GM19025 (cell line): ENCODE data around the gene P4HA3.
"Not testable (repeated sequence)": the region's sequence is repeated elsewhere in the genome, so short reads cannot be mapped to it uniquely, and the experiment has no call there.

ENCODE experiments used
- ATAC-seq: cut with Tn5 transposase; IDR thresholded peaks from one replicate; pipeline ENCODE4 v1.9.1; 2021; ENCODE audit warnings: mild to moderate bottlenecking, low read depth, moderate library complexity; ENCODE audit not compliant: unreplicated experiment

The P4HA3 gene

GRCh38 chr11:74311352-74311926, at the start of gene P4HA3:
Gene P4HA3, minus strand, starts transcription at chr11:74311640. Its CDS starts 29 bp downstream, at chr11:74311611.
- ATAC-seq = no peak

DNA sequence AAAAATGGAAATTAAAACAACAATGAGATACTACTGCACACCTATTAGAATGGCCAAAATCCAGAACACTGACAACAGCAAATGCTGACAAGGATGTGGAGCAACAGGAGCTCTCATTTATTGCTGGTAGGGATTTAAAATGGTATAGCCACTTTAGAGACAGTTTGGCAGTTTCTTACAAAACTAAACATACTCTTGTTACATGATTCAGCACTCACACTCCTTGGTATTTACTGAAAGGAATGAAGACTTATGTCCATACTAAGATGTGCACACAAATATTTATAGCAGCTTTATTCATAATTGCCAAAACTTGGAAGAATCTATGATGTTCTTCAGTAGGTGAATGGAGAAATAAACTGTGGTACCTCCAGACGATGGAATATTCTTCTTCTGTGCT, 46.0 kb upstream of the P4HA3 start:
- ATAC-seq = no peak

- ATAC-seq = no peak
Measured at GRCh38 chr11:74355626-74356025, 44.2 kb upstream of the P4HA3 start.

DNA sequence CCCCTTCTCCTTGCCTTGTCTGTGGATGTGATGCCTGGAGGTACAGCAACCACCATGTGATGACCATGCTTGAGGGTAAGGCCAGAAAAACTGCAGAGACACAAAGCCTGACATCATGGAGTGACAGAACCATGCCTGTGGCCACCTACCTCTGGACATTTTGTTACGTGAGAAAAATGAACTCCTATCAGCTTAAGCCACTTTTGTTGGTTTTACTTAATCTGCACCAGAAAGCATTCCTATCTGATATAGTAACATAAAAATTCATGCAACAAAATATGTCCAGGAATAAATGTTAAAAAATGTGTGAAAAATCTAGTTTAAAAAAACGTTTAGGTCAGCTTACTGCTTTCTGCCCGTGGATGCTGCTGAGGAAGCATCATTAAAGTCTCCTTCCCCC, 42.6 kb upstream of the P4HA3 start:
- no peak for ATAC-seq

- ATAC-seq = no peak
Measured at GRCh38 chr11:74347381-74347780, 35.9 kb upstream of the P4HA3 start.

GRCh38 chr11:74345420-74345819, 34.0 kb upstream of the P4HA3 start:
- ATAC-seq = no peak

DNA sequence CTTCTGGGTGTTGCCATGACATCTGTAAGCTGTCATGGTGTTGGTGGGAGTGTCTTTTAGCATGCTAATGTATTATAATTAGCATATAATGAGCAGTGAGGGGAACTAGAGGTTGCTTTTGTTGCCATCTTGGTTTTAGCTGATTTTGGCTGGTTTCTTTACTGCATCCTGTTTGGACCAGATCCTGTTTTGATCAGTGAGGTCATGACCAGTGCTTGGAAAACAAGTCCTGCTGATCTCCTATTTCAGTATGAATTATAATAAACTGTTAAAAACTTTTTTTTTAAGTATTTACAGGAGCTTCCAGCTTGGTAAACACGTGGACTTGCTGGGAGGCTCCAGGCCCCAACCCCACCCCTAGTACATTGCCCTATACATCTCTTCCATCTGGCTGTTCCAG, 30.5 kb upstream of the P4HA3 start:
- no peak for ATAC-seq

DNA sequence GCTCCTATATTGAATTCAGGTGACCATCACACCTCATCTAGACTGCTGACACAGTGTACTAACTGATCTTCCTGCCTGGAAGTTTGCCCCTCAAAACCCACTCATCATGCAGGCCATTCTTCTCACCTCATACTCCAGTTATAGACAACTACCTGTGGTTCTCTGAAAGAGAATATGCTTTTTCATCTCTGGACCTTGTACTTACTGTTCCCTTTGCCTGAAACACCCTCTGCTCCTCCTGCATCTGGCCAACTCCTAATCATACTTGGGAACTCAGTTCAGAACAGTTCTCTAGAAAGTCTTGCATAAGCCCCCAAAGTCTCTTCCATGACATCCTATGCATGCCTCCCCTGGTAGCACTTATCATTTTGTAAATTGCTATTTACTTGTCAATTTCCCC, 28.2 kb upstream of the P4HA3 start:
- no peak for ATAC-seq

DNA sequence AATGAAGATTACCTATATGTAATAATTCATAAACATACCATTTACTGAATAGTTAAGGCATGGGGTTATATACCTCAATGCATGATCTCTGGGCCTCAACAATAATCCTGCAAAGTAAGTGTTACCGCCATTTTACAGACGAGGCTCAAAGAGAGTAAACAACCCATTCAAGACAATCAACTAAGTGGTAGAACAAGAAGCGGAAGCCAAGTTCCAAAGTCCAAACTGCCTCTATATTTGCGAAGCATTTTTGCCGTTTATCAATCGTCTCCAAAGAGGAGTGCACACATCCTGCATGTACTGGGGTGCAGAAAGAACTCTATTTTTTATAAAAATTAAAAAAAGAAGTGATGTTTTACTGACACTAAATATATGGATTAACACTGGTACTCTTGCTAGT, 27.5 kb upstream of the P4HA3 start:
- no peak for ATAC-seq

DNA sequence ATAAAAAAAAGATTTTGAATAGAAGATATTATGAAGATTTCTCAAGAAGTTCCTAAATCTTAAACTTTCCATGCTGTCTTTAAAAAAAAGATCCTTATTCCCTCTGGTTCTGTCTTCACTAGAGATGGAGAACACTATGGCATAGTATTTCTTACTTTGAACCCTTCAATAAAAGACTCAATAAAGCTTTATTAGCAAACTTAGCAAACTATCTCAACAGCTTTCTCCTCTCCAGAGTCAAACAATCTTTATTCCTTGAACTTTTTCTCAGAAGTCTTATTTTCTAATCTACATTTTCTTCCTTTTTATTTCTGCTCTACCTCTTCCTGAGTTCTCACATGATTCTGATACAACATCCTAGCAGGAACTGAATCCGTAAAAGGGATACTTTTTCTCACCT, 21.8 kb upstream of the P4HA3 start:
- ATAC-seq = no peak

GRCh38 chr11:74332291-74332690, 20.9 kb upstream of the P4HA3 start:
- no peak for ATAC-seq

DNA sequence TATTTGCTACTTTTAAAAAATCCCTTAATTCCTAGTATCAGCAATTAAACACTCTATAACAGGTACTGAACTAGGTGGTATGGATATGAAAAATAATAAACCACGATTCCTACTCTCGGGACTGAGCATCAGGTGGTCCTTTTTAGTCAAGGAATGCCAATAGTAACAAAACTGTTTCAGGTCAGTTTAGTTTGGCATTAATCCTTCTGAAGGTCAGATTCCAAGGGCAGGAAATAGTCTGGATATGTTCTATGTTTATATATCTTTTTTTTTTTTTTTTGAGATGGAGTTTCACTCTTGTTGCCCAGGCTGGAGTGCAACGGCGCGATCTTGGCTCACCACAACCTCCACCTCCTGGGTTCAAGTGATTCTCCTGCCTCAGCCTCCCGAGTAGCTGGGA, 19.6 kb upstream of the P4HA3 start:
- not testable (repeated sequence) for ATAC-seq

DNA sequence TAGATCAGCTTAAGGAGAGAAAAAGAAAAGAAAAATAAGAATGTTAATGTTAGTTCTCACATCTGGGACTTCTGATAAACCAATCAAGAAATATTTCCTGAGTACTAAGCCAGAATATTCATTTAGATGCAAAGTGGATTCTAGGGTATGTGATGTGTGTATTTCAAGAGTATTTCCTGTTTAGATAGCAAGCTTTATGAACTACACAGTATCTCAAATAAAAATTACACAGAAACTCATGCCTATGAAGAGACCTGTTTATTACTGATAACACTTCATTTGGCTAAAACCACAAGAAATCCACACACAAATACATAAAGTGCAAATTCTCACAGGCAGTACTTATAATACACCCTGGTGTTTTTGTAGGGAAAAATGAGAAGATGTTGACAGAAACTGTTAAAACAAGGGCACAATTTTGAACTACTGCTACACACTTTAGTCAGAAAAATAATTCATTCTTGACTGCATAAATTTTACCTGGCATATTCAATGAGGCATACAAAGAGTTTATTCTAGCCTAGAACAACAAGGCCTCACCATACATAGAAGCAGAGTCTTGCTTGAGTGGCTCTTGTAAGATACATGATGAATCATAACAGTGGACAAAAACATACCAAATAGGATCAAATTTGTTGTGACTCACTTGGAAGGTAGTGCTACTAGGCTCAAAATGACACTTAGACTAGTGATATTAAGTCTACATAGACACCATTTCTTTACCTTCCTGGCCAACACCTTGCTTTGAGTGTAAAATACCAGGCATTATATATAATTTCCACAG, 18.8 kb upstream of the P4HA3 start:
- ATAC-seq = no peak

DNA sequence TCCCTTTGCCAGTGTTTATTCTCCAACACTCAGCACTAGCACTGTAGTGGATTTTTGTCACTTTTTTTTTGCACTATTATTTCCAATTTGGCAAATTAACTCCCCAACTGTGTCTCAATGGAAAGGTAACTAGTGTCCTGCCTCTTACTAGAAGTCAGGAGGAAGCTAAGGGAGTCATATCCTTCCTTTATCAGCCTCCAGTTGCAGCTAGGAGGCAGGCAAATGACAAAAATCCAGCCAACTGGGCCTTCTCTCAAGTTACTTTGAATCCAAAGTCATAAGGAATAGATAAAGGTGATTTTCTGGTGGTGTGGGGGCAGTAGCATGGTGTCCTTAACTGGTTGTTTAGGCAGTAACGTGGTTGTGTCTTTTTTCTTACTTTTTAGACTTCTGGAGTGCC, 15.6 kb upstream of the P4HA3 start:
- ATAC-seq = no peak

GRCh38 chr11:74326665-74327064, 15.2 kb upstream of the P4HA3 start:
- no peak for ATAC-seq

DNA sequence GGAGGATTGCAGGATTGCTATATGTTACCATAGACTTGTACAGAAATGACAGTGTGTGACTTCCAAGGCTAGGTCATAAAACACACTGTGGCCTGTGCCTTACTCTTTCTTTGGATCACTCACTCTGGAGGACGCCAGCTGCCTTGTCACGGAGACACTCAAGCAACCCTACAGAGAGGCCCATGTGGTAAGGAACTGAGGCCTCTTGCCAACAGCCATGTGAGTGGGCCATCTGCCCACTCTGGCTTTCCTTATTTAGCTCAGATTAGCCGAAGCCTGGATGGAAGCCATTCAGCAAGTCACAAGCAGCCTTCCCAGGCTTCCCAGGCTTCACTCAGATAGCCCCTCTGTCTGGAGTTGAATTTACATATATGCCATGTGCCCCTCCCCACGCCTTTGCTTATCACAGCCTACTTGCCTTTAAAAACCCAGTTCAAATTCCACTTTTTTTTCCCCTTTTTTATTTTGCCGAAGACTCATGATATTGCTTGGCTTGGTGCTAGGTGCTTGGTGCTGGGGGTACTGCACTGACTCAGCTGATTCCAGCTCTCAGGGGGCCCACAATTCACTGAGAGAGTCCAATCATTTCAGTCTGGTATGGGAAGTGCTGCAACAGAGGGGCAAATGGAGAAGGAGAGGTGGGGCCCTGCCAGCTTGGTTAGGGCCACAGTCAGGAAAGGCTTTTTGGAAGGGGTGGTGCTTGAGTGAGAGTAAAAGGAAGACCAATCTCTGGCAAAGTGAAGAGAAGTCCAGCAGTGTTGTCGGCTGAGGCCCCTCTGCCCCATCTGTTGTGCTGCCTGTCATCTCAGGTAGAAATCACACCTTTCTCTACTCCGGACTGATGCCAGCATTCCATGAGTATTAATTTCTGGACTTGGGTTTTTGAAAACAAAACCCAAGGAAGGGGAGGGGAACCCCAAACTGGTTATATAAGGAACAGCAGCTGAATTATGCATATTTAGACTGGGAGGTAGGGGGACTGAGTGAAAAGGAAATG, 14.5 kb upstream of the P4HA3 start:
- no peak for ATAC-seq

DNA sequence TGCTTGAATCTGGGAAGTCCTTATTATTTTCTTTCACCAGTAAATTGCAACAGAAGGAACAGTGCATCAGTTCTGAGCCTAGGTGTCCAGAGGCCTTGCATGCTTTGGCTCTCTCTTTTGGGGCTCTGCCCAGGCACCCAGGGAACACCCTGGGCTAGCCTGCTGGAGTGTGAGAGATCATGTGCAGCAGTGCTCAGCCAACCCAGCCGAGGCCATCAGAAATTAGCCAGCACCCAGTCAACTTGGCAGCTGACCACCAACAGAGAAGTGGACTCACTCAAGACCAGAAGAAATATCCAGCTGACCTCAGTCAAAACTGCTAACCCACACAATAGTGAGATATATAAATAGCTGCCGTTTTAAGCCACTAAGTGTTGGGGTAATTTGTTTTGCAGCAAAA, 11.2 kb upstream of the P4HA3 start:
- no peak for ATAC-seq

DNA sequence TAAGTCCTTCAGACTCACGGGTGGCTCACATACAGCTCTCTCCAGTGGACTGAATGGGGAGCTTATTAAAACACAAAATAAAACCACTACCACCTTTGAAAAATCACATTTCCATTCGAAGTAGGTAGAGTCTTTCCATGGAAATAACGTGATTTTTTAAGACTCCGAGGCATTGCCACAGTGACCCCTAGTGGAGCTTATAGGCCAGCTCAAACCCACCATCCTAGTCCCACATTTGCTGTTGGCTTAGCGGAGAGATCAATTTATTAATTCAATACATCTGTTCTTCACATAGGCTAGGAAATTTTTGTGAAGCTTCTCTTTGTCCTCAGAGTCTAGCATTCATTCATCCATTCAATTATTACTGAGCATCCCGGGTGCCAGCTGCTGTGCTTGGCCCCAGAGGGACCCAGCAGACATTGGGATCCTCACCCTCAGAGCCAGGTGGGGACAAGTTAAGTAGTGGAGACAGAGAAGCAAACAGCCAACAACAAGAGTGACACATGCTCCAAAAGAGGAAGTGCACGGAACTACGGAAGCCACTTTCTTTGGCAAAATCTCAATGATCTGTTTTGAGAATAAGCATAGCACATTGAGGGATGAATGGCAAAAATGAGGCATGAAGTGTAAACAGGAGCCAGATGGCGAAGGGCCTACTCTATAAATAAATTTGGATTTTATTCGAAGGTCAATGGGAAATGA, 10.2 kb upstream of the P4HA3 start:
- ATAC-seq = no peak

- ATAC-seq = no peak
Measured at GRCh38 chr11:74320538-74320937, 9.1 kb upstream of the P4HA3 start.

DNA sequence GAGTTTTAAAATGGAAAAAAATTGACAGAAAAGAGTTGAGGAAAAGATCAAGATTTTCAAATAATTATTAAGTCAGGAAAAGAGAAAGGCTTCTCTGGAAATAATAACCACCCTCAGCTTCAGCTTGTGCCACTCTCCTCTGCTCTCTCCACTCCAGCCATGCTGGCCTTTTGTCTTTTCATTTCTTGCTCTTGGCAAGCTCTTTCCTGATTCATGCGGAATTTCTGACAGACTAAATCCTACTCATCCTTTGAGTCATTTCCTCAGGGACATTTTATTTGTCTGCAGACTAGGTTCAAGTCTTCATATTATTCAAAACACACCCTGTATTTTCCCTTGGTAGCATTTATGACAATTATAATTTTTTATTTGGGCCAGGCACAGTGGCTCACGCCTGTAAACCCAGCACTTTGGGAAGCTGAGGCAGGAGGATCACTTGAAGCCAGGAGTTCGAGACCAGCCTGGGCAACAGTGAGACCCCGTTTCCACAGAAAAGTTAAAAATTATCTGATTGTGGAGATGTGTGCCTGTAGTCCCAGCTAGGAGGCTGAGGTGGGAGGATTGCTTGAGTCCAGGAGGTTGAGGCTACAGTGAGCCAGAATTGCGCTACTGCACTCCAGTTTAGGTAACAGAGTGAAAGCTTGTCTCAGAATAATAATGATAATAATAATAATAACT, 7.8 kb upstream of the P4HA3 start:
- no peak for ATAC-seq
